Pancreas (tissue), 10 donors: ENCODE data around the gene BMP15. TPM values are rescaled to one million over a fixed set of nuclear protein-coding genes. Genes with fewer than 3 reads are reported as not detected.

Source experiments
- ATAC-seq, 4 donors: fragments of 200-7000 bp; cut with Tn5 transposase; one replicate each; pipeline versions ENCODE4 v1.8.0 to v1.9.1; 2020; ENCODE audit warnings: mild to moderate bottlenecking in 4 of 4, moderate library complexity in 4 of 4
- DNase-seq, 6 donors: peaks; one replicate each; pipeline ENCODE4 v3.0.0-alpha.2; 2020
- FAIRE-seq: peaks from 2 replicates; lab custom pipeline; 2012; peaks lifted over from hg19 to GRCh38; lab: Jason Lieb, UNC
- H3K27ac ChIP-seq, 4 donors: fragments of 200-600 bp; sonication (generic); 1 replicate in 3 of 4; 2 replicates in 1 of 4; pipeline versions ENCODE4 v1.5.0 to v1.8.0; 2020
- H3K27me3 ChIP-seq, 4 donors: fragments of 200-600 bp; one replicate each; pipeline ENCODE4 v1.8.0; 2021
- H3K36me3 ChIP-seq, 3 donors: fragments of 200-600 bp; sonication (generic) in 1 of 3; one replicate each; pipeline versions ENCODE4 v1.5.0 to v1.8.0; 2020 to 2021
- H3K4me1 ChIP-seq, 3 donors: fragments of 200-600 bp; one replicate each; pipeline ENCODE4 v1.8.0; 2021
- H3K4me3 ChIP-seq, 4 donors: fragments of 200-600 bp; sonication (generic) in 2 of 4; one replicate each; pipeline versions ENCODE4 v1.5.0 to v1.8.0; 2020 to 2021
- H3K9me3 ChIP-seq, 4 donors: fragments of 200-600 bp; one replicate each; pipeline ENCODE4 v1.8.0; 2021
- CTCF ChIP-seq, 4 donors: fragments of 200-600 bp; sonication (generic) in 3 of 4; IDR thresholded peaks; one replicate each; pipeline versions ENCODE4 v1.5.0 to v1.8.0; 2021; ENCODE audit warnings: antibody characterized with exemption in 4 of 4
- WGBS, 2 donors: extraction: QIAGEN DNeasy Blood & Tissue Kit; methylation state at CpG; one replicate each; pipeline ENCODE4 v1.1.7; 2013; 5-methylcytosine and 5-hydroxymethylcytosine counted together
- intact Hi-C, 3 donors: fragments of 100-400 bp; cut with DNase I; formaldehyde crosslinking; loops; one replicate each; pipeline versions ENCODE4 v1.11.1 to v1.14.2; 2022
- polyA plus RNA-seq, 2 donors: library from polyadenylated mRNA; stranded (reverse); fragments of 200-250 nt; gene quantifications; one replicate each; pipeline ENCODE4 v1.2.3, GENCODE V29; 2013
- total RNA-seq, 6 donors: library from RNA; stranded (reverse); fragmentation: NEBNext Ultra II Directional in 4 of 6; extraction: Animal tissue kit (Norgen Biotek cat#: 25700) in 4 of 6; gene quantifications; one replicate each; pipeline versions ENCODE4 v1.2.1 to v1.2.4, GENCODE V29; 2021 to 2023
- donor health status: healthy with polysubstance abuse.
- donor health status: DM: no; HTN: no; CAD: no; lungs with moderate emphysema.
- donor health status: DM: no; HTN: no; CAD: no.
- donor health status: control.
- donor health status: control.
- donor health status: Bipolar disorder and iron deficiency.
- donor health status: DM: yes; HTN: yes; CAD: no.
- donor health status: DM: no; HTN: no; CAD: no.
- donor health status: DM: no; HTN: no; CAD: no.
- donor health status: DM: yes; HTN: yes; CAD: no.

Gene BMP15
- total and polyA plus RNA-seq, 8 donors, result not detected

DNA sequence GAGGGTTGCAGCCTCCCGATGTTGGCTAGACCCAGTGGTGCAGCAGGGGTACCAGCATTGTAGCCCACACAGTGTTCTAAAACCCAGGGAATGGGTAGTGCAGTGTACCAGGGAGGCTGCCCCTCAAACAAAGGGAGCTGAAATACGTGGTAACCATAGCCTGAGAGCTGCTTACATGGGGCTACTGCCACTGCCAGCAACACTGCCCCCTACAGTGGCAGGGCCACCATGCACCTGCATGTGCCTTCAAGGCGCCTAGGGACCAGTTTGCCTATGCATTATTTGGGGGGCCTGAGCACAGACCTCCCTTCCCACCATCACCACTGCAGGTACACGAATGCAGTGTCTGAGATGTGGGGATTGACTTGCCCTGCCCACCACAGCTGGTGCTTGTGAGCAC, 21.0 kb upstream of the BMP15 start:
- no peak overlapping the region for H3K4me3 ChIP-seq
- intact Hi-C loops, result no loop called here
- no peaks in the 10 kb centered on the region for H3K36me3 ChIP-seq
- ATAC-seq (no peak), FAIRE-seq (no peak), DNase-seq (no peak)
- no peaks in the 10 kb centered on the region for H3K4me1 ChIP-seq
- peaks cover 0 to 9% (median 3%) of the 10 kb centered on the region in 4 donors for H3K27me3 ChIP-seq
- H3K9me3 ChIP-seq, result no peaks in the 10 kb centered on the region
- H3K27ac ChIP-seq, result no peak overlapping the region
- TF ChIP-seq CTCF (IDR thresholded peaks at IDR 0.05), result no peak
- 46 to 68% methylated on average over 4 of the region's 4 CpGs for WGBS, 2 donors

- no peaks in the 10 kb centered on the region for H3K4me1 ChIP-seq
- no peak for TF ChIP-seq CTCF (IDR thresholded peaks at IDR 0.05)
- ATAC-seq (no peak), DNase-seq (no peak), FAIRE-seq (no peak)
- H3K36me3 ChIP-seq, result no peaks in the 10 kb centered on the region
- H3K27ac ChIP-seq, result no peak overlapping the region
- no peak overlapping the region for H3K4me3 ChIP-seq
- H3K27me3 ChIP-seq, result peaks cover 0 to 9% (median 5%) of the 10 kb centered on the region in 4 donors
- no peaks in the 10 kb centered on the region for H3K9me3 ChIP-seq
- 65 to 88% methylated on average over 3 of the region's 3 CpGs for WGBS, 2 donors
- intact Hi-C loops, result no loop called here
These were observed 17.5 kb upstream of the BMP15 start for GRCh38 chrX:50893047-50893446.

DNA sequence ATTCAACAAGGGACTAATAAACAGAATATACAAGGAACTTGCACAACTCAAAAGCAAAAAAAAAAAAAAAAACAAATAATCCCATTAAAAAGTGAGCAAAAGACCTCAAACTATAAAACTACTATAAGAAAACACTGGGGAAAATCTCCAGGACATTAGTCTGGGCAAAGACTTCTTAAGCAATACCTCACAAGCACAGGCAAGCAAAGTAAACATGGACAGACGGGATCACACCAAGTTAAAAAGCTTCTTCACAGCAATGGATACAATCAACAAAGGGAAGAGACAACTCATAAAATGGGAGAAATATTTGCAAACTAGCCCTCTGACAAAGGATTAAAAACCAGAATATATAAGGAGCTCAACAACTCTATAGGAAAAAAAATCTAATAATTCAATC, 17.1 kb upstream of the BMP15 start:
- Histone ChIP-seq H3K36me3 (no peaks in the 10 kb centered on the region), H3K4me1 (no peaks in the 10 kb centered on the region), H3K27ac (no peak overlapping the region), H3K4me3 (no peak overlapping the region), H3K27me3 (peaks cover 0 to 9% (median 4%) of the 10 kb centered on the region in 4 donors), H3K9me3 (no peaks in the 10 kb centered on the region)
- ATAC-seq (no peak), FAIRE-seq (no peak), DNase-seq (no peak)
- WGBS, 2 donors, result 0 to 5% methylated on average over 1 of the region's 1 CpG
- intact Hi-C loops, result no loop called here
- no peak for TF ChIP-seq CTCF (IDR thresholded peaks at IDR 0.05)

GRCh38 chrX:50905334-50905733, 5.2 kb upstream of the BMP15 start:
- FAIRE-seq (no peak), ATAC-seq (no peak), DNase-seq (no peak)
- Histone ChIP-seq H3K4me3 (no peak overlapping the region), H3K9me3 (no peaks in the 10 kb centered on the region), H3K27me3 (peaks cover 0 to 15% (median 4%) of the 10 kb centered on the region in 4 donors), H3K27ac (no peak overlapping the region), H3K4me1 (no peaks in the 10 kb centered on the region), H3K36me3 (no peaks in the 10 kb centered on the region)
- peak in 1 of 4 donors; percentile 28 for TF ChIP-seq CTCF (IDR thresholded peaks at IDR 0.05)
- intact Hi-C loops, result loop anchor here in 1 of 3 donors (10.0 kb wide), 1 partner anchor 161 kb away; no protein-coding TSS in a partner anchor
- WGBS, 2 donors, result 83 to 89% methylated on average over 17 of the region's 17 CpGs

- ATAC-seq (no peak), DNase-seq (no peak), FAIRE-seq (no peak)
- Histone ChIP-seq H3K27ac (no peak overlapping the region), H3K4me3 (no peak overlapping the region), H3K27me3 (peaks cover 0 to 5% (median 0%) of the 10 kb centered on the region in 4 donors), H3K4me1 (no peaks in the 10 kb centered on the region), H3K9me3 (no peaks in the 10 kb centered on the region), H3K36me3 (no peaks in the 10 kb centered on the region)
- TF ChIP-seq CTCF (IDR thresholded peaks at IDR 0.05), result no peak
- intact Hi-C loops, result no loop called here
These were observed 3.0 kb downstream of the BMP15 start for GRCh38 chrX:50913520-50913919.
